Measurements from ENCODE around the gene PANK1. TPM values are rescaled to one million over a fixed set of nuclear protein-coding genes. Genes with fewer than 3 reads are reported as not detected.

PANK1 gene
- polyA plus RNA-seq, 2 of the 4 experiments (the other 2 are of a cell fraction), result 6.7 to 9.0 TPM

GRCh38 chr10:89624020-89624419 is 21.0 kb downstream of the PANK1 start:
- TF ChIP-seq JUNB (IDR thresholded peaks at IDR 0.05) (no peak), BHLHE40 (IDR thresholded peaks at IDR 0.05; ENCODE audit: low read depth, low read length) (no peak), HOXB13 (CRISPR knock-in tag; IDR thresholded peaks at IDR 0.05; ENCODE audit: low read depth) (no peak), MYC (IDR thresholded peaks at IDR 0.05; ENCODE audit: borderline replicate concordance, low read length) (no peak), NPAS2 (CRISPR knock-in tag; IDR thresholded peaks at IDR 0.05; ENCODE audit: borderline replicate concordance) (no peak), EHF (CRISPR knock-in tag; IDR thresholded peaks at IDR 0.05) (no peak), BCL3 (IDR thresholded peaks at IDR 0.05) (no peak), RAD21 (conservative IDR thresholded peaks at IDR 0.05 in 1 of 2, IDR thresholded peaks at IDR 0.05 in 1 of 2) (no peak), RARB (CRISPR knock-in tag; IDR thresholded peaks at IDR 0.05) (no peak), USF2 (IDR thresholded peaks at IDR 0.05) (no peak), HEYL (CRISPR knock-in tag; IDR thresholded peaks at IDR 0.05) (no peak), ESRRA (IDR thresholded peaks at IDR 0.05; ENCODE audit: borderline replicate concordance, low read length) (no peak), ATOH8 (CRISPR knock-in tag; IDR thresholded peaks at IDR 0.05; ENCODE audit: low read depth) (no peak), KDM1A (IDR thresholded peaks at IDR 0.05; ENCODE audit: low read depth) (no peak), TFCP2L1 (CRISPR knock-in tag; IDR thresholded peaks at IDR 0.05) (no peak), PBX3 (IDR thresholded peaks at IDR 0.05) (no peak), SREBF2 (IDR thresholded peaks at IDR 0.05) (no peak), RFX5 (IDR thresholded peaks at IDR 0.05) (no peak), RCOR1 (IDR thresholded peaks at IDR 0.05; ENCODE audit: low read depth, low read length) (no peak), ELK1 (IDR thresholded peaks at IDR 0.05; ENCODE audit: low read depth, low read length) (no peak)
- CTCF ChIA-PET, result no interaction called here
- Histone ChIP-seq H3K27ac (no peak overlapping the region), H3K4me1 (no peaks in the 10 kb centered on the region), H3K4me3 (no peak overlapping the region), H3K9me3 (no peaks in the 10 kb centered on the region), H3K4me2 (no peak overlapping the region)
- 96% methylated on average over 4 of the region's 4 CpGs for WGBS (ENCODE audit: missing lambda C conversion rate)
- ATAC-seq (no peak), DNase-seq (ENCODE audit: low read depth in 1 of 2, low spot score in 1 of 2) (no peak), FAIRE-seq (no peak)
- POLR2A ChIA-PET, result no interaction called here

- POLR2A ChIA-PET, result no interaction called here
These were observed 22.9 kb downstream of the PANK1 start for GRCh38 chr10:89622151-89622550.

More at GRCh38 chr10:89622151-89622550, 22.9 kb downstream of the PANK1 start:
- FAIRE-seq (no peak), ATAC-seq (no peak), DNase-seq (ENCODE audit: low read depth in 1 of 2, low spot score in 1 of 2) (no peak)
- no peak overlapping the region for H3K27ac ChIP-seq
- no peak overlapping the region for H3K4me2 ChIP-seq
- no peaks in the 10 kb centered on the region for H3K9me3 ChIP-seq
- CTCF ChIA-PET, result interaction anchor here (0.6 to 1.3 kb wide), 2 partner anchors 21 to 531 kb away, joined by 3 read pairs; no protein-coding TSS in a partner anchor
- TF ChIP-seq CEBPB (IDR thresholded peaks at IDR 0.05) (no peak), HOXA7 (CRISPR knock-in tag; IDR thresholded peaks at IDR 0.05) (no peak), JUNB (IDR thresholded peaks at IDR 0.05) (no peak), HES2 (IDR thresholded peaks at IDR 0.05) (no peak), EP300 (IDR thresholded peaks at IDR 0.05) (no peak), ESRRA (IDR thresholded peaks at IDR 0.05; ENCODE audit: borderline replicate concordance, low read length) (no peak), FOSL2 (IDR thresholded peaks at IDR 0.05) (no peak), FOSL2 (CRISPR knock-in tag; IDR thresholded peaks at IDR 0.05) (no peak), CBX2 (IDR thresholded peaks at IDR 0.05; ENCODE audit: borderline replicate concordance, low read depth) (no peak), CHD4 (IDR thresholded peaks at IDR 0.05; ENCODE audit: borderline replicate concordance) (no peak)
- no peaks in the 10 kb centered on the region for H3K4me1 ChIP-seq
- no peak overlapping the region for H3K4me3 ChIP-seq

All from A549 (cell line).